Ovary (tissue), 3 donors: ENCODE measurements around the gene COQ8A.

ENCODE experiments used
- CTCF ChIP-seq, 3 donors: fragments of 450-650 bp in 2 of 3; fragments of 200-600 bp in 1 of 3; IDR thresholded peaks; one replicate each; pipeline versions ENCODE4 v1.5.1 to v1.8.0; 2016 to 2022; ENCODE audit warnings: antibody characterized with exemption in 3 of 3, mild to moderate bottlenecking in 1 of 3
- EP300 ChIP-seq: sonication (generic); formaldehyde crosslinking; IDR thresholded peaks from one replicate; pipeline ENCODE4 v1.6.1; 2017; ENCODE audit warnings: antibody characterized with exemption
- POLR2A ChIP-seq: fragments of 450-650 bp; IDR thresholded peaks from one replicate; pipeline ENCODE4 v1.6.1; 2017; ENCODE audit warnings: antibody characterized with exemption, mild to moderate bottlenecking, moderate library complexity
- donor health status: DM: no; HTN: no; CAD: no.

DNA sequence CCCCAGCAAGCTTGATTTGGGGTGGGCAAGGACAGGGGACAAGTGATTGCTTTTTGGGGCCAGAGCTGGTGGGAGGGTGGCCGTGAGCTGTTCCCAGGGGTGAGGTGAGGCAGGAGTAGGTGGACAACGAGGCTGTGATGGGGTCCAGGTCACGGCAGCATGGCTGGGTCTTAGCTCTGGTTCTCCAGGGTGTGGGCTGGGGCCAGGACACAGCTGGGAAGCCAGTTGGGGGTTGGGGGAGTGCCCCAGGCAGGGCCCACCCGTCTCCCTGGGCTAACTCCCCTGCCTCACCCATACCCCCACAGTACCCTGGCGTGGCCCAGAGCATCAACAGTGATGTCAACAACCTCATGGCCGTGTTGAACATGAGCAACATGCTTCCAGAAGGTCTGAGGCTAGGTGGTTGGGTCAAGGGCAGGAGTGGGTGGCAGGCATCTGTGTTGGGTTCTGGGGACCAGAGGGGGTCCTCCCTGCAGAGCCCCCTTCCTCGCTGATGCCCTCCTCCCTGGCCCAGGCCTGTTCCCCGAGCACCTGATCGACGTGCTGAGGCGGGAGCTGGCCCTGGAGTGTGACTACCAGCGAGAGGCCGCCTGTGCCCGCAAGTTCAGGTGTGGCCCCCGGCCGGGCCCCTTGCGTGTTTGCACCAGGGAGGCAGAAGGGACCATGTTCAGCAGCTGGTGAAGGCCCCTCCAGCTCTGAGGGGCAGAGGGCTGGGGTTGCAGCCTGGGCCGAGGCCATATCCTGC lies 43.3 kb downstream of the COQ8A start:
- no peak for TF ChIP-seq CTCF (IDR thresholded peaks at IDR 0.05)
- no peak for TF ChIP-seq POLR2A
- no peak for TF ChIP-seq EP300
